Chondrocyte (in vitro differentiated cells): Measurements from ENCODE around the gene THRB. TPM values are rescaled to one million over a fixed set of nuclear protein-coding genes. Genes with fewer than 3 reads are reported as not detected.
A peak's percentile ranks its signal among the peaks of the same experiment; 100 is the strongest.

ENCODE experiments used
- DNase-seq: peaks from one replicate; pipeline ENCODE4 v3.0.0; 2021; ENCODE audit warnings: mixed read lengths, low spot score
- H3K27ac Mint-ChIP-seq: one replicate; pipeline ENCODE4 v1.8.0; 2021; ENCODE audit warnings: mild to moderate bottlenecking, moderate library complexity, mixed read lengths; ENCODE audit not compliant: unreplicated experiment
- H3K27me3 Mint-ChIP-seq: 2 replicates; pipeline ENCODE4 v1.8.0; 2021; ENCODE audit warnings: low read depth, mixed read lengths
- H3K36me3 Mint-ChIP-seq: 2 replicates; pipeline ENCODE4 v1.8.0; 2021; ENCODE audit warnings: low read depth, mixed read lengths
- H3K4me1 Mint-ChIP-seq: 2 replicates; pipeline ENCODE4 v1.8.0; 2021; ENCODE audit warnings: low read depth, mild to moderate bottlenecking, mixed read lengths
- H3K4me3 Mint-ChIP-seq: one replicate; pipeline ENCODE4 v1.8.0; 2021; ENCODE audit warnings: mild to moderate bottlenecking, moderate library complexity, mixed read lengths; ENCODE audit not compliant: unreplicated experiment
- H3K9me3 Mint-ChIP-seq: 2 replicates; pipeline ENCODE4 v1.8.0; 2021; ENCODE audit warnings: low read depth, mixed read lengths
- total RNA-seq: library from RNA; stranded (reverse); gene quantifications from 3 replicates; pipeline ENCODE4 v1.2.1, GENCODE V29; 2021
- TF ChIP-seq, protein P1 (sequence below): fragments of 200-600 bp; sonication (generic); IDR thresholded peaks from 2 replicates; pipeline ENCODE4 v1.5.0; 2021; ENCODE audit warnings: antibody characterized with exemption, mild to moderate bottlenecking, moderate library complexity

The THRB gene
- total RNA-seq, 1 donor from 2014 or later = 3.8 TPM

DNA sequence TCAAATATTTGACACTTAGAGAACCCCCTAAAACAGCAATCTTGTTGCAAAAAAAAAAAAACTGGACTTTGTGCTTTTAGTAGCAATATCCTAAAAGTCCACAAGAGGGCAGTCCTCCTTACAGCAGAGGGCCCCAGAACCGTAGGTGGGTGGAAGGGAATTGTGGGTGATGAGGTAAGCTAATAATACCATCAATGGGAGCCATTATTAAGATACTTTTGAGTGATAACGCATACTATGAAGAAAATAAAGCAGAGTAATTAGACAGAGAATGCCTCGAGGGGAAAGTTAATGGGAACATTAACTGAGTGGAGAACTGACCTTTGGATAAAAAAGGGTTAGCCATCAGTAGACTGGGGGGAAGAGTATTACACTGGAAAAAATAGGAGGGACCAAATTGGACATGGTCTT, 229.9 kb downstream of the THRB start:
- H3K4me1 Mint-ChIP-seq = peaks cover 6% of the 10 kb centered on the region
- H3K27ac Mint-ChIP-seq = no peak overlapping the region
- TF ChIP-seq, protein P1, sequence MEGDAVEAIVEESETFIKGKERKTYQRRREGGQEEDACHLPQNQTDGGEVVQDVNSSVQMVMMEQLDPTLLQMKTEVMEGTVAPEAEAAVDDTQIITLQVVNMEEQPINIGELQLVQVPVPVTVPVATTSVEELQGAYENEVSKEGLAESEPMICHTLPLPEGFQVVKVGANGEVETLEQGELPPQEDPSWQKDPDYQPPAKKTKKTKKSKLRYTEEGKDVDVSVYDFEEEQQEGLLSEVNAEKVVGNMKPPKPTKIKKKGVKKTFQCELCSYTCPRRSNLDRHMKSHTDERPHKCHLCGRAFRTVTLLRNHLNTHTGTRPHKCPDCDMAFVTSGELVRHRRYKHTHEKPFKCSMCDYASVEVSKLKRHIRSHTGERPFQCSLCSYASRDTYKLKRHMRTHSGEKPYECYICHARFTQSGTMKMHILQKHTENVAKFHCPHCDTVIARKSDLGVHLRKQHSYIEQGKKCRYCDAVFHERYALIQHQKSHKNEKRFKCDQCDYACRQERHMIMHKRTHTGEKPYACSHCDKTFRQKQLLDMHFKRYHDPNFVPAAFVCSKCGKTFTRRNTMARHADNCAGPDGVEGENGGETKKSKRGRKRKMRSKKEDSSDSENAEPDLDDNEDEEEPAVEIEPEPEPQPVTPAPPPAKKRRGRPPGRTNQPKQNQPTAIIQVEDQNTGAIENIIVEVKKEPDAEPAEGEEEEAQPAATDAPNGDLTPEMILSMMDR = peak; percentile 89
- H3K27me3 Mint-ChIP-seq = no peaks in the 10 kb centered on the region
- H3K36me3 Mint-ChIP-seq = no peaks in the 10 kb centered on the region
- H3K4me3 Mint-ChIP-seq = no peak overlapping the region
- no peak for DNase-seq
- H3K9me3 Mint-ChIP-seq = peaks cover 3% of the 10 kb centered on the region

DNA sequence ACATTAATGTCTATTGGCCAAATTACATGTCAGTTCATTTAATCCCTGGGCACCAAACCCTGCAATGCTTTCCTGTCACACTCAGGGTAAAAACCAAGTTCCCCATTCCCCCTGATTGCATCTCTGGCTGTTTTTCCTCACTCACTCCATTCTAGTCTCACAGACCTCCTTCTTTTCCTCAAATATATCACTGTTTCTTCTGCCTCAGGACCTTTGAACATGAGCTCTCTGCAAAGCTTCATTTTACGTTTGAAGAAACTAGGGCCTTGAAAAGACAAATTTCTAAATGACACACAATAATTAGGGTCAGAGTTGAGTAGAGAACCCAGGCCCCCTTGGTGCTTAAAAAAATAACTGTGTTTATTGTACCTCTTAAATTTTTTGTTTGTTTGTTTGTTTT, 230.6 kb downstream of the THRB start:
- H3K4me1 Mint-ChIP-seq = peaks cover 6% of the 10 kb centered on the region
- no peak for DNase-seq
- no peaks in the 10 kb centered on the region for H3K27me3 Mint-ChIP-seq
- TF ChIP-seq, protein P1 = no peak
- H3K4me3 Mint-ChIP-seq = no peak overlapping the region
- no peak overlapping the region for H3K27ac Mint-ChIP-seq
- no peaks in the 10 kb centered on the region for H3K36me3 Mint-ChIP-seq
- H3K9me3 Mint-ChIP-seq = peaks cover 3% of the 10 kb centered on the region

DNA sequence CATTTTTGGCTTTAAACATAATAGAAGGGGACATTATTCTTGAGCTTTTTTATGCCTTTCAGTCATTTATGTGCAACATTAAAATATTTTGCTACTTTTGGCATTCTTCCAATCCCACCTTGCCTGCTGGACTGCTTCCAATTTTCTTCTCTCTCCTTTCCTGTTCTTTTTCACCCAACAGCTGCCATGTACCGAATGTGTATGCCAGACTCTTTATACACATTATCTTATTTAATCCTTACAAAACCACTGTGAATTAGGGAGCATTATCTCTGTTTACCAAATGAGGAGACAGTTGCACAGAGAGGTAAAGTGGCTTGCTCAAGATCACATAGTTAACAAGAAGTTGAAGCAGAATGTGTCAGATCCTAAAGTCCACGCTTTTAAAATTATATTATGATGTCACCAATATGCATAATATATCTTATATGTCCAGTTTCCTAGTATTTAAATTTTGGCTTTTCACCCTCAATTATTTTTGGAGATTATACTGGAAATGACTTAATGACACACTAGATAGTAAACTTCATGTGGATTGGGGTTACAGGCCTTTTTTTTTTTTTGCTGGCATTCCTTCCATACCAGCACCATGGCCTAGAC, 231.5 kb downstream of the THRB start:
- Mint-ChIP-seq H3K36me3 (no peaks in the 10 kb centered on the region), H3K27me3 (no peaks in the 10 kb centered on the region), H3K4me3 (no peak overlapping the region), H3K27ac (no peak overlapping the region), H3K9me3 (peaks cover 3% of the 10 kb centered on the region), H3K4me1 (peaks cover 6% of the 10 kb centered on the region)
- TF ChIP-seq, protein P1 = no peak
- DNase-seq = no peak

DNA sequence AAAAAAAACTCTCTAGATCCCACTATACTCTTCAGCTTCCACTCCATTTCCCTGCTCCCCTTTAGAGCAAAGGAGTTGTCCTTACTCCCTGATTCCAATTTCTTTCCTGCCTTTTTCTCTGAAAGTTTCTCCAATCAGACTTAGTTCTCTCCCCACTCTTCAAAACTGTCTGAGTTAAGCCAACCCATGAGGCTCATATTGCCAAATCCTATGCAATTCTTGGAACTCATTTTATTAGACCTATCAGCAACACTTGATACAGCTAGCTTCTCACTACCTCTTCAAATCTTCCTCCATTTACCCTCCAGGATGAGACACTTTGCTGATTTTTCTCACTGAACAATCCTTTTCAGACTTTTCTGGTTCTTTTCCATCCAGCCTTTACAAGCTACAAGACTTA, 233.1 kb downstream of the THRB start:
- H3K36me3 Mint-ChIP-seq = peaks cover 2% of the 10 kb centered on the region
- no peak for DNase-seq
- H3K27ac Mint-ChIP-seq = no peak overlapping the region
- H3K4me1 Mint-ChIP-seq = peaks cover 6% of the 10 kb centered on the region
- TF ChIP-seq, protein P1 = no peak
- H3K9me3 Mint-ChIP-seq = peaks cover 3% of the 10 kb centered on the region
- peaks cover 2% of the 10 kb centered on the region for H3K27me3 Mint-ChIP-seq
- no peak overlapping the region for H3K4me3 Mint-ChIP-seq

DNA sequence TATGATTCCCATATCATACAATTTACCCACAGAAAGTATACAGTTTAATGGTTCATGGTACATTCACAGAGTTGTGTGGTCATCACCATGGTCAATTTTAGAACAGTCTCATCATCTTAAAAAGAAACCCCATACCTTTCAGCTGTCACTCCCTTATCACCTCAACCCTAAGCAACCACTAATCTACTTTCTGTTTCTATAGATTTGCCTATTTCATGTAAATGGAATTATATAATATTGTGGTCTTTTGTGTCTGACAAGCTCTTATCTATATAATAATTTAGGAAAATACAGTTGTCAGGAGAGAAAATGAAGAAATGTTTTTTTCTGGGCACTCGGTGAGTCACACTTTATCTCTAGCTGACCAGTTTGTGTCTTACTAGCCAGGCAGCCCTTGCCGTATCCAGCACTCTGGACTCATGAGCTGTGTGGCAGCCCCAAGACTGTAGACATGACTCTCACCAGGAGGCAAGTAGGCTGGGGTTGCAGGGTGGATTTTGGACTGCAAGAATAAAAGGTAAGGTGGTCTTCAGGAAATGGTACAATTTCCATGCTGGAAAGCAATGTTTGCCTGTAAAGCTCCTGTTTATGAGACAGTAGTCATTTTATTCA, 234.6 kb downstream of the THRB start:
- Mint-ChIP-seq H3K4me1 (peaks cover 6% of the 10 kb centered on the region), H3K4me3 (no peak overlapping the region), H3K9me3 (peaks cover 3% of the 10 kb centered on the region), H3K27me3 (peaks cover 2% of the 10 kb centered on the region), H3K27ac (no peak overlapping the region), H3K36me3 (peaks cover 2% of the 10 kb centered on the region)
- TF ChIP-seq, protein P1 = no peak
- DNase-seq = no peak
